OCI-LY1 (cell line): ENCODE results near the gene COL6A2.

Experiments used
- H2AFZ ChIP-seq: fragments of 200-600 bp; sonication (generic), shearing (Covaris generic); 2 replicates; pipeline ENCODE4 v1.6.0; 2014; ENCODE audit warnings: antibody characterized with exemption, mild to moderate bottlenecking, low read length
- H3F3A ChIP-seq: fragments of 200-600 bp; sonication (generic), shearing (Covaris generic); 2 replicates; pipeline ENCODE4 v1.6.0; 2014; ENCODE audit warnings: mild to moderate bottlenecking, antibody characterized with exemption, low read length, moderate library complexity; ENCODE audit not compliant: insufficient read depth
- H3K27ac ChIP-seq: fragments of 200-600 bp; sonication (generic); 2 replicates; pipeline ENCODE4 v1.5.1; 2014; ENCODE audit warnings: low read length, mixed run types, mild to moderate bottlenecking, low read depth; ENCODE audit not compliant: poor library complexity, severe bottlenecking
- H3K27me3 ChIP-seq: fragments of 200-600 bp; sonication (generic); 2 replicates; pipeline ENCODE4 v1.6.0; 2014; ENCODE audit warnings: antibody characterized with exemption, mild to moderate bottlenecking, low read length, moderate library complexity; ENCODE audit not compliant: insufficient read depth
- H3K36me3 ChIP-seq: fragments of 200-600 bp; sonication (generic); 2 replicates; pipeline ENCODE4 v1.6.1; 2014; ENCODE audit warnings: mild to moderate bottlenecking, antibody characterized with exemption, low read length, moderate library complexity, mixed read lengths; ENCODE audit not compliant: insufficient read depth
- H3K4me1 ChIP-seq: fragments of 200-600 bp; sonication (generic); 2 replicates; pipeline ENCODE4 v1.5.1; 2014; ENCODE audit warnings: mild to moderate bottlenecking, low read length, moderate library complexity; ENCODE audit not compliant: insufficient read depth, severe bottlenecking
- H3K4me2 ChIP-seq: fragments of 200-600 bp; sonication (generic), shearing (Covaris generic); 2 replicates; pipeline ENCODE4 v1.6.1; 2014; ENCODE audit warnings: low read length
- H3K4me3 ChIP-seq: fragments of 200-600 bp; sonication (generic); 2 replicates; pipeline ENCODE4 v1.5.1; 2014; ENCODE audit warnings: low read length, low read depth, mild to moderate bottlenecking, mixed read lengths; ENCODE audit not compliant: poor library complexity, severe bottlenecking
- H3K79me2 ChIP-seq: fragments of 200-600 bp; shearing (Covaris generic); 2 replicates; pipeline ENCODE4 v1.6.1; 2016; ENCODE audit warnings: mixed run types, low read length, mixed read lengths; ENCODE audit not compliant: insufficient read depth
- H3K9ac ChIP-seq: fragments of 200-600 bp; sonication (generic), shearing (Covaris generic); 2 replicates; pipeline ENCODE4 v1.6.1; 2014; ENCODE audit warnings: mild to moderate bottlenecking, low read length, mixed read lengths
- H3K9me2 ChIP-seq: fragments of 200-600 bp; sonication (generic), shearing (Covaris generic); 2 replicates; pipeline ENCODE4 v1.6.1; 2014; ENCODE audit warnings: low read depth, mild to moderate bottlenecking, low read length, mixed read lengths
- H3K9me3 ChIP-seq: fragments of 200-600 bp; shearing (Covaris generic); 2 replicates; pipeline ENCODE4 v1.6.1; 2014; ENCODE audit warnings: low read length, mixed read lengths
- H4K20me1 ChIP-seq: fragments of 200-600 bp; sonication (generic), shearing (Covaris generic); 2 replicates; pipeline ENCODE4 v1.6.0; 2016; ENCODE audit warnings: mild to moderate bottlenecking, low read length; ENCODE audit not compliant: insufficient read depth
- CTCF ChIP-seq: fragments of 200-600 bp; sonication (generic), shearing (Covaris generic); IDR thresholded peaks from 2 replicates; pipeline ENCODE4 v1.5.1; 2017; ENCODE audit warnings: mild to moderate bottlenecking, antibody characterized with exemption, low read length, moderate library complexity, mixed read lengths
- EZH2 ChIP-seq: fragments of 200-600 bp; sonication (generic), shearing (Covaris generic); IDR thresholded peaks from 2 replicates; pipeline ENCODE4 v1.8.0; 2017; ENCODE audit warnings: borderline replicate concordance, mixed run types, mild to moderate bottlenecking, antibody characterized with exemption, low read length, moderate library complexity, mixed read lengths

Gene COL6A2

GRCh38 chr21:46061950-46062349 lies 36.0 kb upstream of the COL6A2 start:
- TF ChIP-seq CTCF (no peak), EZH2 (no peak)
- Histone ChIP-seq H2AFZ (no peak overlapping the region), H3K4me2 (no peak overlapping the region), H3K79me2 (no peaks in the 10 kb centered on the region), H3K27me3 (no peaks in the 10 kb centered on the region), H3K36me3 (no peaks in the 10 kb centered on the region), H3K4me3 (no peak overlapping the region), H4K20me1 (no peaks in the 10 kb centered on the region), H3K4me1 (no peaks in the 10 kb centered on the region), H3K9me2 (no peaks in the 10 kb centered on the region), H3K9ac (no peak overlapping the region), H3K9me3 (peaks cover 14% of the 10 kb centered on the region; the same call in 1 of the 2 replicates), H3K27ac (no peak overlapping the region), H3F3A (no peaks in the 10 kb centered on the region)

DNA sequence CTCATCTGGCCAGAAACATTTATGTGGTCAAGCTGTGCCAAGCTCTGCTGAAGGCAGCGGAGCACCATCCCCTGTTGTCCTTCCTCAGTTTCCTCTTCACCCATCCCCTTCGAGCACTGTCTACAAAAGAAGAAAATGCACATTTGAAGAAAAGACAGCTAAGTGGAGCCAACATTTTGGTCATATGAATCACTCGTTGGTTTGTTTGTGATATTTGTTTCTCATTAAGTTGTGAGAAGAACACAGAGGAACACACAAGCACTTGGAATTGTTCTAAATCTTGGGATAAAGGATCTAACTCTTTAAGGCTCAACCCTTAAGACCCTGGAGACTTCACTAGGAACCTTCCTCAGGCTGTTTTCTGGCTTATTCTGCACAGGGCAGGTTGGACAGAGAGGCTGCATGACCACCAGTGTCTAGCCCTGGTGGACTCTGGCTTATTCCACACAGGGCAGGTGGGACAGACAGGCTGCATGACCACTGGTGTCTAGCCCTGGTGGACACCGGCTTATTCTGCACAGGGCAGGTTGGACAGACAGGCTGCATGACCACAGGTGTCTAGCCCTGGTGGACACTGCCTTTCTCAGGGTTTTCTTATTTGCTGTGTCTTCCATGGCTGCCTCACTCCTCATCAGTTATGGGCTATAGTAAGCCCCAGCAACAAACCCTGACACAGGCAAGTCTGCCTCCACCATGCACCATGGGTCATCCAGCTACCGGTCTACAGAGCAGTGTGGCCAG lies 35.3 kb upstream of the COL6A2 start:
- Histone ChIP-seq H3K9me2 (no peaks in the 10 kb centered on the region), H3K4me2 (no peak overlapping the region), H3K36me3 (no peaks in the 10 kb centered on the region), H2AFZ (no peak overlapping the region), H3K9me3 (peaks cover 14% of the 10 kb centered on the region; the same call in 1 of the 2 replicates), H3F3A (no peaks in the 10 kb centered on the region), H3K4me1 (no peaks in the 10 kb centered on the region), H3K27ac (no peak overlapping the region), H3K27me3 (no peaks in the 10 kb centered on the region), H4K20me1 (no peaks in the 10 kb centered on the region), H3K9ac (no peak overlapping the region), H3K4me3 (no peak overlapping the region), H3K79me2 (no peaks in the 10 kb centered on the region)
- no peak for TF ChIP-seq EZH2
- no peak for TF ChIP-seq CTCF

GRCh38 chr21:46063227-46063626 lies 34.7 kb upstream of the COL6A2 start:
- H3K79me2 ChIP-seq, result no peaks in the 10 kb centered on the region
- H2AFZ ChIP-seq, result no peak overlapping the region
- no peaks in the 10 kb centered on the region for H3K36me3 ChIP-seq
- H3K27ac ChIP-seq, result no peak overlapping the region
- H3K27me3 ChIP-seq, result no peaks in the 10 kb centered on the region
- H3F3A ChIP-seq, result no peaks in the 10 kb centered on the region
- peaks cover 14% of the 10 kb centered on the region; the same call in 1 of the 2 replicates for H3K9me3 ChIP-seq
- TF ChIP-seq EZH2, result no peak
- no peak for TF ChIP-seq CTCF
- no peak overlapping the region for H3K9ac ChIP-seq
- H3K4me2 ChIP-seq, result no peak overlapping the region
- H3K4me3 ChIP-seq, result no peak overlapping the region
- no peaks in the 10 kb centered on the region for H3K4me1 ChIP-seq
- H4K20me1 ChIP-seq, result no peaks in the 10 kb centered on the region
- H3K9me2 ChIP-seq, result no peaks in the 10 kb centered on the region
